GM23248 (cell line): ENCODE measurements around the gene SLC12A3.
"Not testable (repeated sequence)": the region's sequence is repeated elsewhere in the genome, so short reads cannot be mapped to it uniquely, and the experiment has no call there.

Source experiments
- EZH2 ChIP-seq: fragments of 200-600 bp; sonication (generic); IDR thresholded peaks from 2 replicates; pipeline ENCODE4 v1.6.1; 2018; ENCODE audit warnings: antibody characterized with exemption, mild to moderate bottlenecking; ENCODE audit not compliant: insufficient read depth, poor library complexity, severe bottlenecking
- EZH2phosphoT487 ChIP-seq: fragments of 200-600 bp; sonication (generic); IDR thresholded peaks from 2 replicates; pipeline ENCODE4 v1.6.1; 2018; ENCODE audit warnings: antibody characterized with exemption, moderate library complexity, mild to moderate bottlenecking, low read depth; ENCODE audit not compliant: insufficient read depth

DNA sequence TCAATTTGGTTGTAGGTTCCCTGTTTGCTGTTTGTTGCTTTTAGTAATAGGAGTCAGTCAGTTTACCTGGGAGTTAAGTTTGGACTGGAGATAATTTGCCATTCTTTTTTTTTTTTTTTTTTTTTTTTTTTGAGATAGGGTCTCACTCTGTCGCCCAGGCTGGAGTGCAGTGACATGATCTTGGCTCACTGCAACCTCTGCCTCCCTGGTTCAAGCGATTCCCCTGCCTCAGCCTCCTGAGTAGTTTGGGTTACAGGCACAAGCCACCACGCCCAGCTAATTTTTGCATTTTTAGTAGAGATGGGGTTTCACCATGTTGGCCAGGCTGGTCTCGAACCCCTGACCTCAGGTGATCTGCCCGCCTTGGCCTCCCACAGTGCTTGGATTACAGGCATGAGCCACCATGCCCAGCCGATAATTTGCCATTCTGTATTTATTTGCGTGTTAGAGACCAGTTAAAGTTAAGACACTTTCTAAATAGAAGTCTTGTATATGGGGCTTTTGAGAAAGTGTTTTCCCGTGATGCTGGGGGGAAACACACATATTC lies 69.7 kb downstream of the SLC12A3 start:
- TF ChIP-seq EZH2, EZH2phosphoT487: not testable (repeated sequence)
